Measurements from ENCODE around the gene MFN1. TPM values are rescaled to one million over a fixed set of nuclear protein-coding genes. Genes with fewer than 3 reads are reported as not detected.

Gene MFN1
- total RNA-seq, 1 donor from 2014 or later: 74.2 TPM

- Histone ChIP-seq H3K4me1 (no peaks in the 10 kb centered on the region), H3K27ac (replicated peaks) (no peak overlapping the region), H3K27me3 (ENCODE audit: low read depth) (no peaks in the 10 kb centered on the region), H3K36me3 (peaks cover 68% of the 10 kb centered on the region), H3K9me3 (replicated peaks) (no peaks in the 10 kb centered on the region), H3K4me3 (no peak overlapping the region)
- intact Hi-C loops (cut with micrococcal nuclease): no loop called here
- DNase-seq: no peak
- no peak for TF ChIP-seq CTCF (IDR thresholded peaks at IDR 0.05; ENCODE audit: borderline replicate concordance)
These were observed 56.8 kb downstream of the MFN1 start for GRCh38 chr3:179404307-179404706.

- no peak for DNase-seq
- Histone ChIP-seq H3K9me3 (replicated peaks) (no peaks in the 10 kb centered on the region), H3K36me3 (peaks cover 54% of the 10 kb centered on the region), H3K4me1 (peaks cover 7% of the 10 kb centered on the region), H3K27ac (replicated peaks) (no peak overlapping the region), H3K27me3 (ENCODE audit: low read depth) (no peaks in the 10 kb centered on the region), H3K4me3 (no peak overlapping the region)
- intact Hi-C loops (cut with micrococcal nuclease): no loop called here
- TF ChIP-seq CTCF (IDR thresholded peaks at IDR 0.05; ENCODE audit: borderline replicate concordance): no peak
These were observed 62.8 kb downstream of the MFN1 start for GRCh38 chr3:179410331-179410730.

GRCh38 chr3:179410999-179411398 is 63.5 kb downstream of the MFN1 start:
- Histone ChIP-seq H3K27ac (replicated peaks) (no peak overlapping the region), H3K36me3 (peaks cover 47% of the 10 kb centered on the region), H3K9me3 (replicated peaks) (no peaks in the 10 kb centered on the region), H3K27me3 (ENCODE audit: low read depth) (no peaks in the 10 kb centered on the region), H3K4me1 (peaks cover 12% of the 10 kb centered on the region), H3K4me3 (no peak overlapping the region)
- no peak for TF ChIP-seq CTCF (IDR thresholded peaks at IDR 0.05; ENCODE audit: borderline replicate concordance)
- DNase-seq: no peak
- intact Hi-C loops (cut with micrococcal nuclease): no loop called here

- intact Hi-C loops (cut with micrococcal nuclease): no loop called here
- no peak overlapping the region for H3K4me3 ChIP-seq
- H3K27me3 ChIP-seq (ENCODE audit: low read depth): no peaks in the 10 kb centered on the region
- H3K27ac ChIP-seq (replicated peaks): peak overlapping the region; percentile 64
- no peaks in the 10 kb centered on the region for H3K9me3 ChIP-seq (replicated peaks)
- no peak for DNase-seq
- peaks cover 14% of the 10 kb centered on the region for H3K4me1 ChIP-seq
- no peak for TF ChIP-seq CTCF (IDR thresholded peaks at IDR 0.05; ENCODE audit: borderline replicate concordance)
- H3K36me3 ChIP-seq: peaks cover 49% of the 10 kb centered on the region
These were observed 67.3 kb downstream of the MFN1 start for GRCh38 chr3:179414804-179415203.

GRCh38 chr3:179415377-179415776 is 67.9 kb downstream of the MFN1 start:
- H3K27ac ChIP-seq (replicated peaks): peak overlapping the region; percentile 64

More at GRCh38 chr3:179415377-179415776, 67.9 kb downstream of the MFN1 start:
- TF ChIP-seq CTCF (IDR thresholded peaks at IDR 0.05; ENCODE audit: borderline replicate concordance): no peak
- Histone ChIP-seq H3K27me3 (ENCODE audit: low read depth) (no peaks in the 10 kb centered on the region), H3K9me3 (replicated peaks) (no peaks in the 10 kb centered on the region), H3K4me1 (peaks cover 14% of the 10 kb centered on the region), H3K36me3 (peaks cover 45% of the 10 kb centered on the region), H3K4me3 (no peak overlapping the region)
- DNase-seq: no peak
- intact Hi-C loops (cut with micrococcal nuclease): no loop called here

All from left ventricle myocardium inferior (tissue), 1 donor.